GM18508 (cell line): ENCODE data around the gene ACY1.

Experiments used
- ATAC-seq: cut with Tn5 transposase; IDR thresholded peaks from one replicate; pipeline ENCODE4 v1.9.1; 2021; ENCODE audit warnings: moderate number of reproducible peaks; ENCODE audit not compliant: insufficient read depth, unreplicated experiment

Gene ACY1

GRCh38 chr3:51945926-51946705 is 37.2 kb upstream of the ACY1 start:
- ATAC-seq = no peak

GRCh38 chr3:51946796-51947195 is 36.5 kb upstream of the ACY1 start:
- no peak for ATAC-seq

DNA sequence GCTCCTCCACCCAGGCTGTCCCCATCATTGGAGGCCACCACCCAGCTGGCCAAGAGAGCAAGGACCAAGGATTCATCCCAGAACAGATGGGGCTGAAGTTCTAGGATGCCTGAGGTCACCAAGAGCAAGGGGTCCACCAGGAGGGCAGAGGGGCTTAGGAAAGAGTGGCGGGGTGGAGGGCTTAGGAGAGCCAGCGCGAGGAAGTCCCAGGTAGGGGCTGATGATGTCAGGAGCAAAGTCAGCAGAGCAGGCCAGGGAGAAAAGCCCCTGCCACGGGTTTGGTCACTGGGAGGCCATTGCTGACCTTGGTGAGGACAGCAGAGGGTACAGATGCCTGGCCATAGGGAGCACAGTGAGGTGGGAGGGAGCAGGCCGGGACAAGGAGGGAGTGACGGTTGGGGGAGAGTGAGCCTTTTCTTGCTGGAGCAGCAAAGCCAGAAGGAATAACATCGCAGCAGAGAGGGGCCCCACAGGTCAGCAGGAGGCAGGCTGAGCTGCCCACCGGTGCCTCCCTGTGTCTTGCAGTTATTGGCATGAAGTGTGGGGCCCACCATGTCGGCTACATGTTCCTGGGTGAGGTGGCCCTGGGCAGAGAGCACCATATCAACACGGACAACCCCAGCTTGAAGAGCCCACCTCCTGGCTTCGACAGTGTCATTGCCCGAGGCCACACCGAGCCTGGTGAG is 36.0 kb upstream of the ACY1 start:
- no peak for ATAC-seq

- ATAC-seq = no peak
Measured at GRCh38 chr3:51948016-51948580, 35.2 kb upstream of the ACY1 start.

- ATAC-seq = no peak
Measured at GRCh38 chr3:51949121-51949520, 34.2 kb upstream of the ACY1 start.

GRCh38 chr3:51950899-51951298 is 32.4 kb upstream of the ACY1 start:
- ATAC-seq = no peak

DNA sequence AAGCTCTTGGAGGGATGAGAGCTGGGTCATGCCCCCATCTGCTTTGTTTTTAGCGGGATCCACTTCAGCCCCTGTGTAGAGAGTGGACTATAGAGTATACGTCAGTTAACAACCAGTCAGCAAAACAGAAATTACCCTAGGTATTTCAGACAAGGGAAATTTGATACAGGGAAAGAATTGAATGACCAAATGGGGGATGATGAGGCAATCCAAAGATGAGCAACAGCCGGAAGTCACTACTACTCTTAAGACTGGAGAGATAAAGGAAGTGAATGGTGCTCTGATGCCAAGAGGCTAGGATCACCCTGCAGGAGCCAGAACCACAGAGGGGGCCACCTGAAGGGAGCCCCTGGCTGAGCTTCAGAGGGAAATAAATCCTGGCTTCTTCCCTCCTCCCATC is 29.9 kb upstream of the ACY1 start:
- no peak for ATAC-seq

DNA sequence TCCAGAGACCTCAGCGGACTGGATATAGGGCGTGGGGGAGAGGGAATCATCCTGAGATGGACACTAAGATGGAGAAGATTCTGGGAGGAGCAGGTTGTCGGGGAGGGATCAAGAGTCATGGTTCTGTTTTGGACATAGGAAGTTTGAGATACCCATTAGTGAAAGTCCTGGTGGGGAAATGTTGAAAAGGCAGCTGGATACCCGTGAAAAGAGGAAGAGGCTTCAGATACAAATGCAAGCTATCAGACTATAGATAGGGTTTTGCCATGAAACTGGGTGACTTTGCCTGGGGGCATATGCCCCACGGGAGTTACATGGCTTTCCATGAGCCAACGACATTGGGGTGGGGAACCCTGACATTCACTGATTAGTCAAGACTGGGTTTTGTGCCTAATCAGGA is 29.2 kb upstream of the ACY1 start:
- no peak for ATAC-seq

GRCh38 chr3:51954713-51955112 is 28.6 kb upstream of the ACY1 start:
- ATAC-seq = no peak

GRCh38 chr3:51955175-51955892 is 28.0 kb upstream of the ACY1 start, which contains the start of gene GPR62:
TSS of gene GPR62 (plus strand) at chr3:51955381. CDS start at chr3:51955653, 272 bp downstream.
- no peak for ATAC-seq

GRCh38 chr3:51955893-51956770 is 27.2 kb upstream of the ACY1 start:
- no peak for ATAC-seq

DNA sequence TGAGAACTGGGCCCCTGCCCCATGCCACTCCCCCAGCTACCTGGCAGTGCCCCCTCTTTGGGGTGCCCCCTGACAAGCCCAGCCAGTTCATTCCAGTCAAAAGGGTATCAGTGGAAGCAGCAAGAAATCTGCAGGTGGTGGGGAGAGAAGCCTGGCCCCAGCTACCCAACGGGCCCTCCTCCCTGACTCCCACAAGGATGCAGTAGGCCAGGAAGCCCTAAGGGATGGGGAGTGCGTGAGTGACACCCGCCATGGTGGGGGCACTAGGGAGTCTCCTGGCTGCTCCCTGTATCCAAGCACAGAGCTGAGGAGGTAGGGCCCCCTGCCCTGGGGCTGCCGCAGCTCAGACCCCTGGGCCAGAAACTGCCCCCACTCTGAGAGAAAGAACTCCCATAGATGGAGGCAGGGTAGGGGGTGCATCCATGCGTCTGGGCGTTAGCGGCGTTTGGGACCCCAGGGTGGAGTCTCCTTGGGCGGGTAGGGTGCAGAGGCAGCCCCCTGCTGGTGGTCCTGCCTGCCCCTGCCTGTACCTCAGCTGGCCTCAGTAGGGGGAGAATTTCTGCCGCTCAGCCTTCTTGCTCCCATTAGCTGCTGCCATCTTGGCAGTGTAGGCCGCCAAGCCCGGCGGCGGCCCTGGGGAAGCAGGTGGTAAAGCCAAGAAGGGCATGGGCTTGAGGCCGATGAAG is 25.7 kb upstream of the ACY1 start:
- ATAC-seq = no peak

GRCh38 chr3:51958603-51959521 is 24.5 kb upstream of the ACY1 start:
- ATAC-seq = no peak

GRCh38 chr3:51959651-51960050 is 23.7 kb upstream of the ACY1 start:
- ATAC-seq = no peak

- no peak for ATAC-seq
Measured at GRCh38 chr3:51960386-51960785, 22.9 kb upstream of the ACY1 start.

- ATAC-seq = no peak
Measured at GRCh38 chr3:51961011-51961410, 22.3 kb upstream of the ACY1 start.

- ATAC-seq = no peak
Measured at GRCh38 chr3:51961602-51962569, 21.4 kb upstream of the ACY1 start.
